DMS 273 (cell line): ENCODE results near the gene NUP210.

Experiments used
- DNase-seq: peaks from one replicate; lab custom pipeline; 2025; ENCODE audit not compliant: unreplicated experiment; lab: John Stamatoyannopoulos, UW

The NUP210 gene

DNA sequence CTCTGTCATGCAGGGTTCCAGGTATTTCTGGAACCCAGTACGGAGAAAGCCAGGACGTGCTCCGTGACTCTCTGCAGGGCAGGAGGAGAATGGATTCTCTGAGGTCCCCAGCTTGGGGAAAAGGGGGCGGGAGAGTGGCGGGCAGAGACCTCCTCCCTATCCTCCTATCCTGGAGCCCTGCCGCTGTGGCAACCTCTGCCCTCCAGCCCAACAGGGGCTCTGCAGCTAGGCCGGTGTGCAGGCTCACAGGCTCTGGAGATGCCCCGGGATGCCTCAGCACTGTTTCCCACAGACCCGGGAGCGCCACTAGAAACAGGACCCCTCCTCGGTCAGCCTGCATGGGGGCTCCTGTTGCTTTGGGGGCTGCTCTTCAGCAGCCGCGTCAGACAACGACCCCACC, 43.1 kb downstream of the NUP210 start:
- DNase-seq = no peak

DNA sequence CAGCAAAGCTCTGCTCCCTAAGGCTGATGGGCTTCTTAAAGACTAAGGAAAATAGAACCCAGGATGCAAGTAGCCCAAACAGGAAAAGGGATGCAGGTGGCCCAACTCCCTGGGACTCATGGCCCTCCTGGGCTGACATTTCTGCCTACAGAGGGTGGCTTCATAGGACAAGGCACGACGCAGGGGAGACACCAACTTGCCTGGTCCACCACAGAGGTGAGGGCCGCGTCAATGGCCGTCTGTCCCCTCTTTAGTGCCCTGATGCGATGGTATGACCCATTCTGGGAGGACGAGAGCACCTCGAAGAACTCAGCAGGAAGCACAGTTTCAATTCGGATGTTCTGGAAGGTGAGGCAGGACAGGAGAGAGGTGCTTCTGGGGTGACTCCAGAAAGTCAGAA, 44.0 kb downstream of the NUP210 start:
- DNase-seq = no peak

DNA sequence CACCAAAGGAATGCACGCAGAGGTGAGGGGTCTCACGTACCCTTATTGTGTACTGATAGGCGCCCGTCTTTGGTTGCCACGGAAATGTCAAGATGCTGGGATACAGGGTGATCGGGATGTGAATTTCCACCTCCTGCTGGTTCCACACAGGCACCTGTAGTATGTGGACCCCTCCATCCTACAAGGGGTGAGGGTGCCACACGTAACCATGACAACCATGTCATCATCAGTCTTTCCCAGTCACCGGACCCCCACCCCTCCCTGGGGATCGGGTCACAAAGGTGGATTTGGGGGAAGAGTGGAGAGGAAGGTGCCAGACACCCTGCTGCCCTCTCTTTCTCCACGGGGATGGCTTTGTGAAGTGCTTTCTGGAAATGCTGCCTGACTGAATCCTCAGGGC, 44.7 kb downstream of the NUP210 start:
- no peak for DNase-seq

DNA sequence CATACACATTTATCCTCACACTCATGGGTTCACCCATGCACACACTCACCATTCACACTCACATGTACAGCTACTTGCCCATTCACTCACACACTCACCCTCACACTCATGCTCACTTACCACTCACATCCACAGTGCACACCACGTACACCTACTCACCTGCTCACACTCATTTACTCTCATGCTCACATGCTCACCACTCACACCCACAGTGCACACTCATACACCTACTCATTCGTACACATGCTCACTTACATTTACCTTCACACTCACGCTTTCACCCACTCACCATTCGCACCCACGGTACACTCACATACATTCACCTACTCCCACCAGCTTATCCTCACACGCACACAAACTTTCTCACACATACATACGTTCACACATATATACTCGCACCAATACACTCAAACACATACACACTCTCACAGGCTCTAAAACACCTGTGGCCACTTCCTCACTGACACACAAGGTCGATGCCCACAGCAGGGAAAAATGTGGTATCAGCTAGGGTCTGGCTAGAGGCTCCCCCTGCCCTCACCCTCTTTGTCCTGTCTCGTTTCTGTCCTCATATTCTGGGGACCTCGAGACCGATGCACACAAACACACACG, 46.0 kb downstream of the NUP210 start:
- DNase-seq = no peak

DNA sequence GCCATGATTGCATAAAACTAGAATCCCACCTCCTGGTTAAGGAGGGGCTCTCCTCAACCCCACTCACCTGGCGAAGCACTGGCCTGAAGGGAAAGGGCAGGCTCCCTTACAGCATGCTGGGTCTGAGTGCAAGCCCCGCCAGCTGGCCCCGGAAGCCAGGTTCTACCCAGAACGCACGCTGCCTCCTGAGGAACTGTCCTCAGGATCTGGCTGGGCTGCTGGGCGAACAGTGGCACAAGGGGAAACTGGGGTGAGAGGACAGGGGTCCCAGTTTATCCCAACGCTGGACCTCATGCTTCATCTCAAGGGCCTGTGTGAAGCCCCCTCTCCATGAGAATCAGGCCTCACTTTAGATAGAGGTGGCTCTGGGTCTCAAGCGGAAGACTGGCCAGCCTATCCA, 47.5 kb downstream of the NUP210 start:
- no peak for DNase-seq

DNA sequence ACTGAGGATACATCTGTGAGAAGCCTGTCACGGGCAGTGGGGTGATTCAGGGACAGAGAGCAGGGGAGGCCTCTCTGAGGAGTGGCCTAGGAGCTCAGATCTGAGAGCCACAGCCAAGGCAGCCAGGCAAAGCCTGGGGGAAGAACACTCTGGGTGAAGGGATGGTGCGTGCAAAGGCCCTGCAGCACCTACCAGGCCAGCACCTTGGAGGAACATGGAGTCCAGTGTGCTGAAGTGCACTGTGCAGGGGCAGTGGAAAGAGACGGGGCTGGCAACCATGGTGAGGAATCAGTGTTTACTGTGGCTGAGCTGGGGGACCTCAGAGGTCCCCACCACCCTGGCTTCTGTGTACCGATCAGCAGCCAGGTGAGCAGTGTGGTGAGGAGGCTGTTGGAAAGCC, 48.0 kb downstream of the NUP210 start:
- no peak for DNase-seq

DNA sequence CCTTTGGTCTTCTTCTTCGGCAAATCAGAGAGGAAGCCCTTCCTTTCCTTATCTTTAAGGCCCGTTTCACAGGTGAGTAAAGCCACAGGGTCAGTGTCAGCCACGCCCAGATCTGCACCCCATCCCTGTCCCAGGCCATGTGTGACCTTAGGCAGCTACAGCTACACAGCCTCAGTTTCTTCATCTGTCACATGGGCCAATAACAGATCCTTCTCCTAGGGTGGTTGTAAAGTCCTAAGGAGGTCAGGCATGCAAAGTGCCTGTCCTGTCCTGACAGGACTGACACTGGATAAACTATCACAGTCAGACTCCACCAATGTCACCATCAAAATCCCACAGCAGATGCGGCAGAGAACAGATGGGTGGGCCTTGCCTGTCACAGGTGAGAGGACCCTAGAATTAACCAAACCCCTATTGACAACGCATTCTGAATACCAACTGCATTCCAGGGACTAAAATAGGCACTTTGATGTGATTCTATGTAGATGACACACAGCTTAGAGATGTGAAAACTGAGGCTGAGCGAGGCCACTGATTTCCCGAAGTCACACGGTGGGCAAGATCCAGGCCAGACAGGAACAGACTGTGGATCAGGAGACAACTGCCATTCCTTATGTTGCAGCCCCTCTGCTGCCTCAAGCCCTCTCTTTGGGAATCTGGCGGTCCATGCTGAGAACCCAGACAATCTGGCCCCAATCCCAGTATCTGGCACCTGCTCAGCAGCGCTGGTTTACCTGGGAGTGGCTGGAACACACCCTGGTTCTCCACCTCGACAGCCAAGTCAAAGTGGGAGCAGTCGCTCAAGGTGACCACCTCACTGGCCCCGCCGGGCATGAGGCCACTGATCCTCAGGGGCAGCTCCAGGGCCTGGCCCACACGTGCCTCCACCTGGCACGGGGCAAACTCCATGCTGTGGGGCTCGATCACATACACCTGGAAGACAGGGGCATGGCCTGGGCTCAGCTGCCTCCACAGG, 48.7 kb downstream of the NUP210 start:
- no peak for DNase-seq

DNA sequence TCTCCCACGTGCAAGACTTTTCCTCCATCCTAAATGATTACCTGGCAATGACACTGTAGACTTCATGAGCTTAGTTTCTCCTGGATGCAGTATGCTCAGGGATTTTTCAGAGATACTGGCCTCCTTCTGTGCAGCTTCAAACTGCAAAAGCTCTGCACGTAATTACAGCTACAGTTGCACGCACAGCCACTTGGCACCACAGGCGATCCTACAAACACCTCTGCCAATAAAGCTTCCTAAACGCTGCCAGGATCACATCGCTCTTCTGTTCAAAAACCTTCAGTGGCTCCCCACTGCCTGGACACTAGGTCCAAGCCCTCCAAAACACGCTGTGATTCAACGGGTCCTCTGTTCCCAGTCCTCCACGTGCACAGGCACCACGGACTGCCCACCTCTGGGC, 49.5 kb downstream of the NUP210 start:
- no peak for DNase-seq

DNA sequence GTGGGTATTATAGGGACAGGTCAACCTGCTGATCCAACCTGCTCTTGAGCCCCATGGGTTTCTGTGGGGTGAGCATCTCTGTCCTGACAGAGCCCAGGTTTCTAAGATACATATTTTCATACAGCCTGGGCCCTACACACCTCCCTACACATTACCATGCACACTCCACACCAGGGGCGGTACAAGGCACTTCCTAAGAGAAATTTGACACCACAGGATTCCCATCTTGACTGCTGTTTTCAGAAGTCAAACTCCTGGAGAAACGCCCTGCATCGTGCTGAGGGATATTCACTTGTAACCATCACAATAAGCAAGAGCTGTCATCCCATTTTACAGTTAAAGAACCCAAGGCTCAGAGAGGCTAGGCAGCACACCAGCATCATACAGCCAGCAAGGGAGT, 50.1 kb downstream of the NUP210 start:
- DNase-seq = no peak

DNA sequence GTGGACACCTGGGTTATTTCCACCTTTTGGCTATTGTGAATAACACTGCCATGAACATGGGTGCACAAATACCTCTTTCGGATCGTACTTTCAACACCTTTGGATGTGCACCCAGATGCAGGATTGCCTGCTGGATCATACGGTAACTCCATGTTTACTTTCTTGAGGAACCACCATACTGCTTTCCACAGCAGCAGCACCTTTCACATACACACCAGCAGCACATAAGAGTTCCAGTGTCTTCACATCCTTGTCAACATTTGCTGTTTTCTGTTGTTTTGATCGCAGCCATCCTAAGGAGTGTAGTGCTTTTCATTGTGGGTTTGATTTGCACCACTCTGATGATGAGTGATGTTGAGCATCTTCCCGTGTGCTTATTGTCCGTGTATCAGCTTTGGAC, 51.3 kb downstream of the NUP210 start:
- no peak for DNase-seq

DNA sequence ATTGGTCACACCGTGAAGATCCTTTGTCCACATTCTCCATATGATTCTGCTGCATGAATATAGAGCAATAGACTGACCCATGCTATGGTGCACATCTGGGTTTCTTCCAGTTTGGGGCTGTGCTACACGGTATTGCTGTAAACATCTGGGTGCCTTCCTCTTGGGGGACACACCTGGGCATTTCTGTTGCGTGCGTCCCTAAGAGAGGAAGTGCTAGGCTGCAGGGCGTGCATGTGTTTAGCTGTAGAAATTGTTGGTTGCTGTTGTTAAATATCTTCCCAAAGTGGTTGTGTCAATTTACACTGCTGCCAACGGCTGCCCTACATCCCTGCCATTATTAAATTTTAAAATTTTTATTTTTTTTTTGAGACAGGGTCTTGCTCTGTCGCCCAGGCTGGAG, 52.4 kb downstream of the NUP210 start:
- DNase-seq = no peak

DNA sequence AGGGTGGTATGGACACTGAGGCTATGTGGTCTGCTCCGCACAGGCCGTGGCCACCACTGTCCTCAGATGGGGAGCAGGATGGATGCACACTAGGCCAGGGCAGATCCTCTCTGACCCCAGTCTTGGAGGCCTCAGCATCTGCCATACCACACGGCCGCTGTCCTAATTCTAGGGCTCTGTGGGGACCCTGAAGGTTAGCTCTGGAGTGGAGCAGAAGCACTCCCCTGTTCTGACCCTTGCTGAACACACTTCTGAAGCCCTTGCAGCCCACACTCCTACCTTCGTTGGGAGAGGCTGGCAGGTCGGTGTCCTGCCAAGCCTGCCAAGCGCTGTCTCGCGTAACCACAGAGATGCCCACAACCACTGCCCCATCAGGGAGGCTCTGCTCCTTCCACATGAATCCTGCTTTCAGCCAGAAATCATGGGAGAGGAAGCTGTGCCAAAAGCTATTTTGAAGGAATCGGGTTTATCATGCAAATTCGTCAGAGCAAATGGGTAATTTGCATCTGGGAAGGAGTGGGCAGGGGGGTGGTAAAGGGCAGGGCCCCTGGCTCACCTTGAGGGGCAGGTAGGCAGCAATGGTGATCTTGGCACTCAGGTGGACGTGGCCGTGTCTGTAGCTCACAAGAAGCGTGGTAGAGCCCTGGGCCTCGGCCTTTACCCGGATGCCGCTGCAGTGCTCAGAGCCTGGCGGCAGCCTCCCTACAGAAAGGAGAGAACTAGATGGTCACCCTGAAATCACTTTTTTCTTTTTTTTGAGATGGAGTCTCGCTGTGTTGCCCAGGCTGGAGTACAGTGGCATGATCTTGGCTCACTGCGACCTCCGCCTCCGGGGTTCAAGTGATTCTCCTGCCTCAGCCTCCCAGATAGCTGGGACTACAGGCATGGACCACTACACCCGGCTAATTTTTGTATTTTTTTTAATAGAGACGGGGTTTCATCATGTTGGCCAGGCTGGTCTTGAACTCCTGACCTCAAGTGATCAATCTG, 54.4 kb downstream of the NUP210 start:
- DNase-seq = no peak

DNA sequence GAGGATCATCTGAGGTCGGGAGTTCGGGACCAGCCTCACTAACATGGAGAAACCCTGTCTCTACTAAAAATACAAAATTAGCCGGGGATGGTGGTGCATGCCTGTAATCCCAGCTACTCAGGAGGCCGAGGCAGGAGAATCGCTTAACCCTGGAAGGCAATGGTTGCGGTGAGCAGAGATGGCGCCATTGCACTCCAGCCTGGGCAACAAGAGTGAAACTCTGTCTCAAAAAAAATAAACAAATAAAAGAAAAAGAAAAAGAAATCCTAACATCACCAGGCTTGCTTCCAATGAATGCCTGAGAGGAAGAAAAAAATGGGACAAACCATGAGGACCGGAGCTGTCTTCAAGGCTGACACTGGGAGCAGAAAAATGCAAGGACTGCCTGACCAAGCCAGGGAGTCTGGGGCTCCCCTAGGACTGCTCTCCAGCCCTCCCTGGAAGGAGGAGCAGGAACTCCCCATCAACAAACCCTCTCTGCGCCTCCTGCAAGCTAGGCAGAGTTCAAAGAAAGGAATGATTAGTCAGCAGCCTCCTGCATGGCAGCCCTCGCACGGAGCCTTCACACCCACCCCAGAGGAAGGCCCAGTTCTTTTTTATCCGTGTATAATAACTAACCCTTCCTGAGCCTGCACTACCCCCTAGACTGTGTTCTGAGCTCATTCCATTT, 55.4 kb downstream of the NUP210 start:
- no peak for DNase-seq

DNA sequence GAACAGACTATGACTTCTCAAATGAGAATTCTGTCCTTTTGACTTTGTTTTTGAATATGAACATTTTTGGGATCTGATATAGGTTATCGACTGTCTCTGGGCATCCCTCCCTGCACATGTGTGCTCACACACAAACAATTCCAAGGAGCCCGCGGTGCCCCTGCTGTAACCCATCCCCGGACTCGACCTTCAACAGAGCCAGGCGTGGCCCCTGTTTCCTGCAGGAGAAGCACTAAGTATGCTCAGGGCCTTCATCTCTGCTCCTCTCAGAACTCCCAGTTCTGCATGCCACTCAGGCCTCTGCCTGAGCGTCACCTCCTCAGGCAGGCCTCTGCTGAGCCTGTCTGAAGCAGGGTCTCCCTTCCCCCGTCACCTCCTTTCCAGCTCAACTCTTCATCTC, 57.6 kb downstream of the NUP210 start:
- no peak for DNase-seq

DNA sequence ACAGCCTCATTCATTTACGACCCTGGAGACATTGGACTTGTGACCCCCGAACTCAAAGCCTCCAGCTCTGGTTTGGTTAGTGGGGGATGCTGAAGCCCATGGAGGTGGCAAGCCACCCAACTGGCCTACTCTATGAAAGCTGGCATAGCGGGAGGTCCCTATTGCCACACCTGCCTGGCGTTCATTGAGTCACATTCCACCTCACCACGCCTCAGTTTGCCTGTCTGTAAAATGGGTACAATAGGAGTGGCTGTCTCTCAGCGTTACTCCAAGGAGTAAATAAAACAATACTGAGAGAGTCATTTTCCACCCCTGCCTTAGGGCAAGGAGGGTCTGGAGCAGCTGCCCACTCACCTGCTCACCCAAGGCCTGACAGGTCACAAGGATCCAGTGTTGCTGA, 60.2 kb downstream of the NUP210 start:
- DNase-seq = no peak

DNA sequence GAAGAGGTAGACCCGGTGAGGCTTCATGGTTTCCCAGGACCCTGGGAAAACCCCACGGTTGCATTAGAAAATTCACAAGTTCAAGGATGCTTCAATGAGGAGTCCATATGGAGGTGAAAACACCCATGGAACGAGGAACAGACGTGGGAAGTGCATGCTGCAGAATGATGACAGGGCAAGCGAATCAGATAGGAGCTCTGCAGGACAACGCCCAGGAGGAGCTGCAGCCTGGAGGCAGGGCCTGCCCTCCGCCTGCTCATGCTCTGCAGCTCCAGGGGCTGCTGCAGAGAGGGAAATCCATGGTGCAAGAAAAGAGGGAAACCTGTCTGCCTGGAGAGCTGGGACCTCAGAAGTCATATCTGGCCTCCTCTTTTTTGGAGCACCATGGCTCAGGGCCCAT, 61.5 kb downstream of the NUP210 start:
- DNase-seq = no peak

DNA sequence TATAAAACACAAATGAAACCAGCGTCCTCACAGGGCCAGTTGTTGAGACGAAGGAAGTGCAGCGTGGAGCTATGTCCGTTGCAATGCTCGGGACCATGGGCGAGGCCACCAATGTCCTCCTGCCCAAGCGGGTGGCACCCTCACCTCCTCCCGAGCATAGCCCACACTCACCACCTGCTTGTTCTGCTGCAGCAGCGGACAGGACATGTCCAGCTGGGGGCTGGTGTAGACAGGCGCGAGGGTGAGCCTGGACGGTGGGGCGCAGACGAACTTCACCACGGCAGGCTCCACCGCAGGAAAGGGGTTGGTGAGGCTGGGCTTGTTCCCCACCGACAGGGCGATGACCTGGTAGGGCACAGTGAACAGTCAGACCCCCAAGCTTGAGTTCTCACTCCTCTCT, 62.1 kb downstream of the NUP210 start:
- no peak for DNase-seq

DNA sequence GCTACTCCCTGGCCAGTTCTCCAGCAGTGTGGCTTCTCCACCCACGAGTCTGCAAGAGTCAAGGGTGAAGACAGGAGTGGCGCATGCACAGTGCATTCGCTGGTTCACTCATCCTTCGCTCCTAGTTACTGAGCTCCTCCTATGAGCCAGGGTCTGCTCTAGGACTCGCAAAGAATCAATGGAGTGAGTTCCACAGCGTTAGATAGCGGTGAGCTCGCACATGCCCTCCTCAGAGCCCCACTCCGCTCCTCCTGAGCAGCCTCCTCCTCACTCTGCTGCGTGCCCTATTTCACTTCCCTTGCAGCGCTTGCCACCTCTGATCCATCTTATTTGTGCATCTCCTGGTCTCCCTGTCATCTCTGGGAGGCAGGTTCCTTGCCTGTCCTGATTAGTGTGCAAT, 63.0 kb downstream of the NUP210 start:
- DNase-seq = no peak

DNA sequence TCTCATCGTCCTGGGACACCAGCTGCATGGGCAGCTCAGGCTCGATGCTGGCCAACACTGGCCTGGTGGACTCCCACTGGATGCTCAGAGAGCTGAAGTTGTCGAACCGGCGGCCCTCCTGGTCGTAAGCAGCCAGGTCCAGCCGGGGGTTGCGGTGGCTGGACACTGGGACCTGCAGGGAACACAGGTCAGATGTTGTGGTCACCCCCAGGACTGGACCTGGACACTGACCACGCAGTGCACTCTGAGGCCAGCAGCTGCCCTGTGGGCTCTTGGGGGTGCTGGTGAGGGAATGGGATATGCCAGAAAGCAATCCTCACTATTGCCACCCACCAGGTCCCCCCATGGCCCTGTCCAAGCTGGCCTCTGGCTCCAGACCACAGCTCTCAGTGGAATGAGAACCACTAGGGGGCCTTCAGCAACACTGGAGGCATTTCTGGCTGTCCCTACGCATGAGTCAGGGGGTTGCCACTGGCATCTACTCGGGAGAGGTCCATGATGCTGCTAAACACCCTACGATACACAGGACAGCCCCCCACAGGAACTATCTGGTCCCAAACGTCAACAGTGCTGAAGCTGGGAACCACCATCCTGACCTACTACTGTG, 66.1 kb downstream of the NUP210 start:
- DNase-seq = no peak

DNA sequence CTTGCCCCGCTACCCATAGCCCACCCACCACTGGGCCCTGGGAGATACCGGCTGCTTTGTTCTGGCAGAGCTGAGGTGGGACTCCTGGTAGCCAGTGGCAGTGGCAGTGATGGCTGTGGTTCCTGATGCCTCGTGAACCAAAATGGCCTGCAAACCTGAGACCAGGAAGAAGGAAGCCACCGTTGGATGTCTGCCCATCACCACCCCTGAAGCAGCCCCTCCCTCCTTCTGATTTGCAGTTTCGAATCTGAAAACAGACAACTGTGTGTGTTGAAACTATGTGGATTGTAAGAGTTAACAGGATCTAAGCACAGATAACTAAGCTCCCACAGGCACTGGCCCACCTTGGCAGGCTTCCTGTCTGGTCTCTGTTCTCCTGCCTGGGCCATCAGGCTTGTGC, 66.6 kb downstream of the NUP210 start:
- DNase-seq = no peak
